Mucosa of gallbladder (tissue), 1 donor: ENCODE data around the gene KLK13. TPM values are rescaled to one million over a fixed set of nuclear protein-coding genes. Genes with fewer than 3 reads are reported as not detected.

Experiments
- DNase-seq: peaks from one replicate; pipeline ENCODE4 v3.0.0-alpha.2; 2020; ENCODE audit warnings: low spot score
- total RNA-seq: library from RNA; stranded (reverse); gene quantifications from one replicate; pipeline ENCODE4 v1.2.1, GENCODE V29; 2021
- donor health status: DM: no; HTN: no; CAD: no.

Gene KLK13
- total RNA-seq, 1 donor from 2014 or later: 2.0 TPM

GRCh38 chr19:51091895-51092873 is 27.3 kb upstream of the KLK13 start:
- no peak for DNase-seq

- no peak for DNase-seq
Observed at GRCh38 chr19:51091126-51091525, 26.2 kb upstream of the KLK13 start.

- DNase-seq: no peak
Observed at GRCh38 chr19:51090471-51090870, 25.6 kb upstream of the KLK13 start.

GRCh38 chr19:51089786-51090185 is 24.9 kb upstream of the KLK13 start:
- no peak for DNase-seq

- DNase-seq: no peak
Observed at GRCh38 chr19:51086153-51086850, 21.4 kb upstream of the KLK13 start.

- no peak for DNase-seq
Observed at GRCh38 chr19:51084505-51084904, 19.6 kb upstream of the KLK13 start.

- no peak for DNase-seq
Observed at GRCh38 chr19:51083783-51084182, 18.9 kb upstream of the KLK13 start.

- DNase-seq: no peak
Observed at GRCh38 chr19:51083181-51083580, 18.3 kb upstream of the KLK13 start.

GRCh38 chr19:51082611-51083010 is 17.7 kb upstream of the KLK13 start, which contains the start of gene KLK14:
Gene KLK14 (minus strand): TSS chr19:51082887. CDS start chr19:51082614, 273 bp downstream.
- DNase-seq: no peak

- DNase-seq: no peak
Observed at GRCh38 chr19:51081476-51081875, 16.6 kb upstream of the KLK13 start.

GRCh38 chr19:51079481-51080110 is 14.7 kb upstream of the KLK13 start:
- no peak for DNase-seq

GRCh38 chr19:51078731-51079130 is 13.8 kb upstream of the KLK13 start:
- DNase-seq: no peak

GRCh38 chr19:51078104-51078503 is 13.2 kb upstream of the KLK13 start:
- no peak for DNase-seq

GRCh38 chr19:51076631-51077213 is 11.8 kb upstream of the KLK13 start:
- no peak for DNase-seq

- DNase-seq: no peak
Observed at GRCh38 chr19:51075998-51076397, 11.1 kb upstream of the KLK13 start.

- DNase-seq: no peak
Observed at GRCh38 chr19:51071095-51071405, 6.2 kb upstream of the KLK13 start.

GRCh38 chr19:51070334-51071094 is 5.6 kb upstream of the KLK13 start:
- no peak for DNase-seq

- no peak for DNase-seq
Observed at GRCh38 chr19:51066393-51067186, 1.7 kb upstream of the KLK13 start.

- no peak for DNase-seq
Observed at GRCh38 chr19:51065221-51065960, 499 bp upstream of the KLK13 start.

GRCh38 chr19:51063664-51064063 is 1.2 kb downstream of the KLK13 start:
- DNase-seq: no peak
